IMR-90 (cell line): ENCODE results near the gene DEUP1. TPM values are rescaled to one million over a fixed set of nuclear protein-coding genes. Genes with fewer than 3 reads are reported as not detected.

ENCODE experiments used
- ATAC-seq: fragments of 200-7000 bp; cut with Tn5 transposase; 2 replicates; pipeline ENCODE4 v1.9.1; 2020; ENCODE audit warnings: low read depth, mild to moderate bottlenecking, moderate library complexity
- BruUV-seq: library from RNA; stranded (reverse); fragments of 400-500 nt; replicated peaks from 2 replicates; lab custom pipeline; 2021; lab: Mats Ljungman, UMichigan
- CTCF ChIA-PET: fragments of 300-600 bp; formaldehyde crosslinking; extraction: SDS; loops from one replicate; lab custom pipeline; 2021; ENCODE audit warnings: antibody characterized with exemption; lab: Yijun Ruan, JAX
- POLR2A ChIA-PET: fragments of 300-600 bp; sonication (Branson Sonifier 250); formaldehyde crosslinking; loops from one replicate; lab custom pipeline; 2022; ENCODE audit warnings: antibody characterized with exemption; ENCODE audit not compliant: unreplicated experiment; lab: Charles Lee
- DNase-seq: peaks from one replicate; pipeline ENCODE4 v3.0.0; 2013
- H2AFZ ChIP-seq: replicated peaks from 2 replicates; pipeline ENCODE3; 2013; ENCODE audit warnings: low read length, mild to moderate bottlenecking; ENCODE audit not compliant: poor library complexity
- H2AK5ac ChIP-seq: 2 replicates; pipeline ENCODE4 v1.6.1; 2013; ENCODE audit warnings: low read depth, low read length, inconsistent platforms
- H2AK9ac ChIP-seq: replicated peaks from 2 replicates; pipeline ENCODE3; 2013; ENCODE audit warnings: mild to moderate bottlenecking, low read depth, low read length, moderate library complexity; ENCODE audit not compliant: poor library complexity
- H2BK120ac ChIP-seq: 2 replicates; pipeline ENCODE4 v1.6.1; 2013; ENCODE audit warnings: low read depth, low read length, inconsistent platforms
- H2BK15ac ChIP-seq: 3 replicates; pipeline ENCODE4 v1.6.1; 2013; ENCODE audit warnings: low read depth, low read length, inconsistent platforms
- H2BK20ac ChIP-seq: 2 replicates; pipeline ENCODE4 v1.6.1; 2013; ENCODE audit warnings: low read depth, mild to moderate bottlenecking, inconsistent platforms, low read length, moderate library complexity
- H2BK5ac ChIP-seq: 2 replicates; pipeline ENCODE4 v1.6.1; 2013; ENCODE audit warnings: mild to moderate bottlenecking, low read depth, low read length, inconsistent platforms; ENCODE audit not compliant: poor library complexity, severe bottlenecking
- H3K14ac ChIP-seq: replicated peaks from 2 replicates; pipeline ENCODE4 v1.6.1; 2013; ENCODE audit warnings: low read depth, low read length, inconsistent platforms
- H3K18ac ChIP-seq: 2 replicates; pipeline ENCODE4 v1.6.1; 2013; ENCODE audit warnings: low read depth, low read length, control low read depth
- H3K23ac ChIP-seq: 2 replicates; pipeline ENCODE4 v1.6.1; 2013; ENCODE audit warnings: low read depth, low read length, inconsistent platforms
- H3K27ac ChIP-seq: 2 replicates; pipeline ENCODE4 v1.5.1; 2013; ENCODE audit warnings: mild to moderate bottlenecking, control low read depth, low read length; ENCODE audit not compliant: insufficient read depth
- H3K27me3 ChIP-seq: 2 replicates; pipeline ENCODE4 v1.6.1; 2013; ENCODE audit warnings: low read length; ENCODE audit not compliant: control insufficient read depth, insufficient read depth
- H3K36me3 ChIP-seq: 2 replicates; pipeline ENCODE4 v1.6.1; 2013; ENCODE audit warnings: low read length, mixed read lengths; ENCODE audit not compliant: control insufficient read depth, insufficient read depth
- H3K4ac ChIP-seq: 2 replicates; pipeline ENCODE4 v1.6.1; 2013; ENCODE audit warnings: low read depth, low read length, inconsistent platforms
- H3K4me1 ChIP-seq: 2 replicates; pipeline ENCODE4 v1.6.1; 2013; ENCODE audit warnings: low read length, mixed read lengths; ENCODE audit not compliant: control insufficient read depth, insufficient read depth
- H3K4me2 ChIP-seq: 2 replicates; pipeline ENCODE4 v1.6.1; 2013; ENCODE audit warnings: low read depth, mild to moderate bottlenecking, control low read depth, low read length, moderate library complexity
- H3K4me3 ChIP-seq: 2 replicates; pipeline ENCODE4 v1.5.1; 2013; ENCODE audit warnings: low read depth, mild to moderate bottlenecking, control low read depth, low read length, moderate library complexity; ENCODE audit not compliant: insufficient read depth
- H3K56ac ChIP-seq: 2 replicates; pipeline ENCODE4 v1.6.1; 2013; ENCODE audit warnings: low read length, inconsistent platforms; ENCODE audit not compliant: insufficient read depth; ENCODE audit errors: extremely low read depth
- H3K79me1 ChIP-seq, 2 experiments: 2 replicates each; pipeline ENCODE4 v1.6.1; 2013; ENCODE audit warnings: low read length in 2 of 2, inconsistent platforms in 1 of 2, low read depth in 1 of 2
- H3K9ac ChIP-seq: 2 replicates; pipeline ENCODE4 v1.6.1; 2013; ENCODE audit warnings: low read depth, low read length, control low read depth
- H3K9me1 ChIP-seq: 2 replicates; pipeline ENCODE4 v1.6.1; 2013; ENCODE audit warnings: low read length, inconsistent platforms; ENCODE audit not compliant: insufficient read depth
- H3K9me3 ChIP-seq: 2 replicates; pipeline ENCODE4 v1.6.1; 2013; ENCODE audit warnings: low read length; ENCODE audit not compliant: control insufficient read depth, insufficient read depth
- H4K20me1 ChIP-seq: 2 replicates; pipeline ENCODE4 v1.6.1; 2013; ENCODE audit warnings: low read length, inconsistent platforms; ENCODE audit not compliant: insufficient read depth
- H4K5ac ChIP-seq: 2 replicates; pipeline ENCODE4 v1.6.1; 2013; ENCODE audit warnings: mild to moderate bottlenecking, low read depth, low read length, control low read depth
- H4K8ac ChIP-seq, 2 experiments: 2 replicates each; pipeline ENCODE4 v1.6.1; 2013; ENCODE audit warnings: low read depth in 2 of 2, low read length in 2 of 2, control low read depth in 1 of 2, inconsistent platforms in 1 of 2
- H4K91ac ChIP-seq: 2 replicates; pipeline ENCODE4 v1.6.1; 2013; ENCODE audit warnings: low read depth, low read length, inconsistent platforms; ENCODE audit not compliant: insufficient read depth
- BHLHE40 ChIP-seq: fragments of 150-350 bp; IDR thresholded peaks from 2 replicates; pipeline ENCODE4 v1.6.1; 2016; ENCODE audit warnings: mild to moderate bottlenecking, low read depth, low read length
- CEBPB ChIP-seq: IDR thresholded peaks from 2 replicates; pipeline ENCODE4 v1.6.1; 2012; ENCODE audit warnings: low read depth, low read length, improper control_type of control experiment
- CHD1 ChIP-seq: IDR thresholded peaks from 2 replicates; pipeline ENCODE4 v1.6.1; 2012; ENCODE audit warnings: low read depth, low read length, improper control_type of control experiment
- CTCF ChIP-seq: conservative IDR thresholded peaks from 2 replicates; pipeline ENCODE4 v1.5.1; 2012; ENCODE audit warnings: mild to moderate bottlenecking, low read depth, low read length, improper control_type of control experiment
- FOS ChIP-seq: fragments of 150-350 bp; IDR thresholded peaks from 2 replicates; pipeline ENCODE4 v1.6.1; 2016; ENCODE audit warnings: low read depth, low read length
- MAFK ChIP-seq: IDR thresholded peaks from 2 replicates; pipeline ENCODE4 v1.6.1; 2012; ENCODE audit warnings: low read depth, low read length, improper control_type of control experiment
- MAZ ChIP-seq: IDR thresholded peaks from 2 replicates; pipeline ENCODE4 v1.6.1; 2012; ENCODE audit warnings: low read depth, mild to moderate bottlenecking, low read length, improper control_type of control experiment, moderate library complexity, borderline replicate concordance
- MXI1 ChIP-seq: IDR thresholded peaks from 2 replicates; pipeline ENCODE4 v1.6.1; 2012; ENCODE audit warnings: low read depth, mild to moderate bottlenecking, low read length, moderate library complexity, borderline replicate concordance
- NFE2L2 ChIP-seq: fragments of 150-350 bp; IDR thresholded peaks from 2 replicates; pipeline ENCODE4 v1.6.1; 2016; ENCODE audit warnings: low read depth, mild to moderate bottlenecking, low read length
- POLR2A ChIP-seq: IDR thresholded peaks from 2 replicates; pipeline ENCODE4 v1.6.1; 2012; ENCODE audit warnings: mild to moderate bottlenecking, low read depth, low read length
- RAD21 ChIP-seq: IDR thresholded peaks from 2 replicates; pipeline ENCODE4 v1.6.1; 2012; ENCODE audit warnings: low read length, improper control_type of control experiment
- RCOR1 ChIP-seq: IDR thresholded peaks from 2 replicates; pipeline ENCODE4 v1.6.1; 2012; ENCODE audit warnings: mild to moderate bottlenecking, low read length, improper control_type of control experiment; ENCODE audit not compliant: insufficient replicate concordance
- RFX5 ChIP-seq: IDR thresholded peaks from 2 replicates; pipeline ENCODE4 v1.8.0; 2012; ENCODE audit warnings: low read depth, mild to moderate bottlenecking, low read length, moderate library complexity
- SMC3 ChIP-seq: fragments of 150-350 bp; IDR thresholded peaks from 2 replicates; pipeline ENCODE4 v1.6.1; 2016; ENCODE audit warnings: low read depth, mild to moderate bottlenecking, antibody characterized with exemption, low read length, moderate library complexity
- USF2 ChIP-seq: fragments of 150-350 bp; IDR thresholded peaks from 2 replicates; pipeline ENCODE4 v1.6.1; 2017; ENCODE audit warnings: mild to moderate bottlenecking, antibody characterized with exemption, low read length, low read depth
- WGBS, 2 experiments: methylation state at CpG; one replicate each; pipeline versions ENCODE4 v1.1.5 to v1.1.7; 2013; ENCODE audit warnings: missing lambda C conversion rate in 2 of 2; ENCODE audit not compliant: insufficient read length in 1 of 2; ENCODE audit errors: extremely low coverage in 2 of 2; 5-methylcytosine and 5-hydroxymethylcytosine counted together
- dilution Hi-C: fragments of 300-500 bp; cut with HindIII; formaldehyde crosslinking; loops from one replicate; pipeline ENCODE4 v1.14.3; 2018; ENCODE audit warnings: low sequenced_read_pairs; ENCODE audit not compliant: unreplicated experiment
- in situ Hi-C: fragments of 300-500 bp; cut with MboI; formaldehyde crosslinking; loops from 3 replicates; pipeline ENCODE4 v1.14.3; 2019; ENCODE audit warnings: low sequenced_read_pairs, inconsistent platforms, mixed read lengths
- intact Hi-C: fragments of 100-400 bp; cut with micrococcal nuclease; formaldehyde crosslinking; loops from 2 replicates; pipeline ENCODE4 v1.10.0; 2022
- polyA plus RNA-seq, 3 experiments: library from polyadenylated mRNA; depleted of rRNA; stranded (reverse); fragments of >200 nt; gene quantifications; 2 replicates each; pipeline ENCODE4 v1.2.3, GENCODE V29; 2012; ENCODE audit warnings: low replicate concordance in 1 of 3
- total RNA-seq: library from RNA; depleted of rRNA; stranded (reverse); fragments of >200 nt; gene quantifications from 2 replicates; pipeline ENCODE4 v1.2.3, GENCODE V29; 2012
- TF ChIP-seq, protein P1 (sequence below): fragments of 150-350 bp; IDR thresholded peaks from 2 replicates; pipeline ENCODE4 v1.6.1; 2016; ENCODE audit warnings: low read depth, mild to moderate bottlenecking, low read length, moderate library complexity, borderline replicate concordance

DEUP1 gene
- total and polyA plus RNA-seq, 2 of the 4 experiments (the other 2 are of a cell fraction): not detected

DNA sequence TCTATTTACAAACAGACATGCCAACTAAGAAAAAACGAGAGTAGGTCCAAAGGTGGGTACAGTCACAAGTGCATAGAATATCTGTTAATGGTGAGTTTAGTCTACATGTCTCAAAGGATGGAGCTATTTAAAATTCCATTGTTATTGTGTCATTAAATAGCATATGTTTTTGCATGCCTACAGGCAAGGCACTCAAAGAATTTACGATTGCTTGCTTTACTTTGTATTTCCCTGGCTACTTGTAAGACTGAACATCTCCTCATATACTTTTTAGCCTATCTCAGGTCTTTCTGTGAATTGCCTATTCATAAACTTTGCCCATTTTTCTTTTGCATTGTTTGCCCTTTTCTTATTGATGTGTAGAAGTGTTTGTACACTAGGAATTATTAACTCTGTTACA is 39.7 kb downstream of the DEUP1 start:
- Histone ChIP-seq H3K4me2 (no peak overlapping the region), H4K5ac (no peak overlapping the region), H2AK5ac (no peak overlapping the region), H3K9me3 (no peaks in the 10 kb centered on the region), H2AK9ac (no peak overlapping the region), H4K8ac (no peak overlapping the region), H3K36me3 (no peaks in the 10 kb centered on the region), H3K18ac (no peak overlapping the region), H3K9ac (no peak overlapping the region), H3K4me3 (no peak overlapping the region), H3K14ac (no peak overlapping the region), H4K91ac (no peak overlapping the region), H2BK5ac (no peak overlapping the region), H4K20me1 (no peaks in the 10 kb centered on the region), H2BK15ac (no peak overlapping the region), H3K27ac (no peak overlapping the region), H3K9me1 (no peaks in the 10 kb centered on the region), H3K56ac (no peak overlapping the region), H2BK20ac (no peak overlapping the region), H2AFZ (no peak overlapping the region), H3K79me1 (no peaks in the 10 kb centered on the region), H3K4me1 (no peaks in the 10 kb centered on the region), H2BK120ac (no peak overlapping the region), H3K27me3 (no peaks in the 10 kb centered on the region), H3K23ac (no peak overlapping the region), H3K4ac (no peak overlapping the region)
- ATAC-seq (no peak), DNase-seq (no peak)
- ChIA-PET CTCF (no interaction called here), POLR2A (no interaction called here)
- no CpG with 5 or more reads among the region's 2 CpGs for WGBS, 2 experiments
- no TSS peak for BruUV-seq
- TF ChIP-seq USF2: no peak
- no peak for TF ChIP-seq BHLHE40
- no peak for TF ChIP-seq RCOR1
- no peak for TF ChIP-seq FOS
- TF ChIP-seq SMC3: no peak
- TF ChIP-seq MAZ: no peak
- no peak for TF ChIP-seq POLR2A
- TF ChIP-seq MXI1: no peak
- TF ChIP-seq, protein P1, sequence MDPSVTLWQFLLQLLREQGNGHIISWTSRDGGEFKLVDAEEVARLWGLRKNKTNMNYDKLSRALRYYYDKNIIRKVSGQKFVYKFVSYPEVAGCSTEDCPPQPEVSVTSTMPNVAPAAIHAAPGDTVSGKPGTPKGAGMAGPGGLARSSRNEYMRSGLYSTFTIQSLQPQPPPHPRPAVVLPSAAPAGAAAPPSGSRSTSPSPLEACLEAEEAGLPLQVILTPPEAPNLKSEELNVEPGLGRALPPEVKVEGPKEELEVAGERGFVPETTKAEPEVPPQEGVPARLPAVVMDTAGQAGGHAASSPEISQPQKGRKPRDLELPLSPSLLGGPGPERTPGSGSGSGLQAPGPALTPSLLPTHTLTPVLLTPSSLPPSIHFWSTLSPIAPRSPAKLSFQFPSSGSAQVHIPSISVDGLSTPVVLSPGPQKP: no peak
- no peak for TF ChIP-seq RAD21
- TF ChIP-seq CTCF: no peak
- no peak for TF ChIP-seq RFX5
- no peak for TF ChIP-seq CEBPB
- TF ChIP-seq NFE2L2: no peak
- no peak for TF ChIP-seq MAFK
- no peak for TF ChIP-seq CHD1
- in situ Hi-C loops: no loop called here
- intact Hi-C loops: no loop called here
- dilution Hi-C loops: no loop called here
